Measurements from ENCODE around the gene FAR2. TPM values are rescaled to one million over a fixed set of nuclear protein-coding genes. Genes with fewer than 3 reads are reported as not detected.

Gene FAR2
- total RNA-seq, 1 experiment from 2014 or later = 11.0 TPM

- H2AFZ ChIP-seq = no peak overlapping the region
- H3K27ac ChIP-seq = no peak overlapping the region
- no TSS peak for BruUV-seq (replicated peaks)
- no peak for DNase-seq
- H3K9me3 ChIP-seq (ENCODE audit: insufficient read depth, low read depth) = no peaks in the 10 kb centered on the region; the same call in 1 of the 2 replicates
- H3K79me2 ChIP-seq (ENCODE audit: low read depth) = no peaks in the 10 kb centered on the region
- H4K20me1 ChIP-seq (ENCODE audit: insufficient read depth) = no peaks in the 10 kb centered on the region
- H3K4me2 ChIP-seq = 0 out of 2 replicates have a peak overlapping the region, but pooled peaks have one; percentile 48
- ChIA-PET POLR2A (ENCODE audit: unreplicated experiment) (no interaction called here), CTCF (no interaction called here)
- intact Hi-C loops (cut with micrococcal nuclease; ENCODE audit: unreplicated experiment) = no loop called here
- peaks cover 4% of the 10 kb centered on the region; the same call in 1 of the 2 replicates for H3K36me3 ChIP-seq (ENCODE audit: low read depth)
- no peak overlapping the region for H3K4me3 ChIP-seq
- no peak for TF ChIP-seq EZH2 (IDR thresholded peaks at IDR 0.05; ENCODE audit: low read depth)
- TF ChIP-seq CTCF (conservative IDR thresholded peaks at IDR 0.05) = no peak
- H3F3A ChIP-seq (ENCODE audit: insufficient read depth, low read depth) = no peaks in the 10 kb centered on the region
- H3K27me3 ChIP-seq (ENCODE audit: insufficient read depth, low read depth) = no peaks in the 10 kb centered on the region
- H3K4me1 ChIP-seq (replicated peaks; ENCODE audit: insufficient read depth) = peaks cover 20% of the 10 kb centered on the region
- H3K9me2 ChIP-seq (ENCODE audit: insufficient read depth) = no peaks in the 10 kb centered on the region
Measured at GRCh38 chr12:29232086-29232485, 83.0 kb downstream of the FAR2 start.

- H3K4me1 ChIP-seq (replicated peaks; ENCODE audit: insufficient read depth) = peaks cover 32% of the 10 kb centered on the region
- H2AFZ ChIP-seq = no peak overlapping the region
- H3K4me3 ChIP-seq = no peak overlapping the region
- no peaks in the 10 kb centered on the region for H3K27me3 ChIP-seq (ENCODE audit: insufficient read depth, low read depth)
- peaks cover 4% of the 10 kb centered on the region; the same call in 1 of the 2 replicates for H3K36me3 ChIP-seq (ENCODE audit: low read depth)
- no peak overlapping the region for H3K4me2 ChIP-seq
- no peaks in the 10 kb centered on the region for H3K79me2 ChIP-seq (ENCODE audit: low read depth)
- intact Hi-C loops (cut with micrococcal nuclease; ENCODE audit: unreplicated experiment) = no loop called here
- ChIA-PET CTCF (no interaction called here), POLR2A (ENCODE audit: unreplicated experiment) (no interaction called here)
- no peak for DNase-seq
- H4K20me1 ChIP-seq (ENCODE audit: insufficient read depth) = no peaks in the 10 kb centered on the region
- no TSS peak for BruUV-seq (replicated peaks)
- no peak for TF ChIP-seq CTCF (conservative IDR thresholded peaks at IDR 0.05)
- no peak for TF ChIP-seq EZH2 (IDR thresholded peaks at IDR 0.05; ENCODE audit: low read depth)
- H3K9me2 ChIP-seq (ENCODE audit: insufficient read depth) = no peaks in the 10 kb centered on the region; the same call in 1 of the 2 replicates
- no peak overlapping the region for H3K27ac ChIP-seq
- no peaks in the 10 kb centered on the region for H3F3A ChIP-seq (ENCODE audit: insufficient read depth, low read depth)
- H3K9me3 ChIP-seq (ENCODE audit: insufficient read depth, low read depth) = no peaks in the 10 kb centered on the region; the same call in 1 of the 2 replicates
Measured at GRCh38 chr12:29234552-29234951, 85.5 kb downstream of the FAR2 start.

GRCh38 chr12:29234965-29235626, 86.0 kb downstream of the FAR2 start:
- Histone ChIP-seq H3K4me3 (no peak overlapping the region), H3K79me2 (ENCODE audit: low read depth) (no peaks in the 10 kb centered on the region), H4K20me1 (ENCODE audit: insufficient read depth) (no peaks in the 10 kb centered on the region), H3K27ac (no peak overlapping the region), H3K9me3 (ENCODE audit: insufficient read depth, low read depth) (no peaks in the 10 kb centered on the region), H3F3A (ENCODE audit: insufficient read depth, low read depth) (no peaks in the 10 kb centered on the region), H2AFZ (no peak overlapping the region), H3K4me1 (replicated peaks; ENCODE audit: insufficient read depth) (peaks cover 35% of the 10 kb centered on the region), H3K27me3 (ENCODE audit: insufficient read depth, low read depth) (no peaks in the 10 kb centered on the region), H3K4me2 (no peak overlapping the region), H3K36me3 (ENCODE audit: low read depth) (no peaks in the 10 kb centered on the region; the same call in 1 of the 2 replicates), H3K9me2 (ENCODE audit: insufficient read depth) (no peaks in the 10 kb centered on the region; the same call in 1 of the 2 replicates)
- intact Hi-C loops (cut with micrococcal nuclease; ENCODE audit: unreplicated experiment) = no loop called here
- ChIA-PET POLR2A (ENCODE audit: unreplicated experiment) (no interaction called here), CTCF (no interaction called here)
- peak in 1 of 2 experiments; percentile 42 for DNase-seq
- no TSS peak for BruUV-seq (replicated peaks)
- TF ChIP-seq EZH2 (IDR thresholded peaks at IDR 0.05; ENCODE audit: low read depth) = no peak
- TF ChIP-seq CTCF (conservative IDR thresholded peaks at IDR 0.05) = no peak
